Duodenal mucosa (tissue), 2 donors: Measurements from ENCODE around the gene HAT1.

Experiments
- H3K27ac ChIP-seq: one replicate; pipeline ENCODE4 v1.7.0; 2013; ENCODE audit warnings: low read depth, low read length
- H3K27me3 ChIP-seq, 2 donors: one replicate each; pipeline ENCODE4 v1.7.0; 2013; ENCODE audit warnings: low read length in 2 of 2, control low read depth in 1 of 2; ENCODE audit not compliant: insufficient read depth in 2 of 2, control insufficient read depth in 1 of 2
- H3K36me3 ChIP-seq, 2 donors: one replicate each; pipeline ENCODE4 v1.7.0; 2013; ENCODE audit warnings: low read length in 2 of 2, control low read depth in 1 of 2; ENCODE audit not compliant: insufficient read depth in 2 of 2, control insufficient read depth in 1 of 2
- H3K4me1 ChIP-seq, 2 donors: one replicate each; pipeline ENCODE4 v1.7.0; 2013; ENCODE audit warnings: low read length in 2 of 2, control low read depth in 1 of 2; ENCODE audit not compliant: insufficient read depth in 2 of 2, control insufficient read depth in 1 of 2
- H3K4me3 ChIP-seq, 2 donors: one replicate each; pipeline ENCODE4 v1.7.0; 2013; ENCODE audit warnings: low read length in 2 of 2, low read depth in 1 of 2
- H3K9ac ChIP-seq, 2 donors: one replicate each; pipeline ENCODE4 v1.7.0; 2013; ENCODE audit warnings: low read length in 2 of 2, low read depth in 1 of 2
- H3K9me3 ChIP-seq, 2 donors: one replicate each; pipeline ENCODE4 v1.7.0; 2013; ENCODE audit warnings: low read length in 2 of 2, control low read depth in 1 of 2; ENCODE audit not compliant: control insufficient read depth in 1 of 2

HAT1 gene

DNA sequence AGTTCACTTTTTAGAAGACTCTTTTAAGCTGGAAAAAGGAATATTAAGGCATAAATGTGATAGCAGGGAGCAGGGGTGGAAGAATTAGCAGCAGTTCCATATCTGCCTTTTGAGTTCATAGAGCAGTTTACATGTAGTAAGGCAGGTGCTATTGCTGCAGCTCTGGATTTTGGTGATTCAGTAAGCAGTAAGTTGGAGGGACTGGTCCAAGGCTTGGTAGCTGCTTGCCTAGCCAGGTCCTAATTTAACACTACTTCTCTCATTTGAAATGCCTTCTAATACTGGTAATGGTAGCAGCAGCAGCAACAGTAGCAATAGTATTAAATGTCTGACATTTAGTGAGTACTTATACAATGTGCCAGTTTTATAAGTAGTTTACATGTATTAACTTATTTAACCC lies 30.0 kb downstream of the HAT1 start:
- H3K9ac ChIP-seq, result no peak overlapping the region
- H3K27me3 ChIP-seq, result no peaks in the 10 kb centered on the region

DNA sequence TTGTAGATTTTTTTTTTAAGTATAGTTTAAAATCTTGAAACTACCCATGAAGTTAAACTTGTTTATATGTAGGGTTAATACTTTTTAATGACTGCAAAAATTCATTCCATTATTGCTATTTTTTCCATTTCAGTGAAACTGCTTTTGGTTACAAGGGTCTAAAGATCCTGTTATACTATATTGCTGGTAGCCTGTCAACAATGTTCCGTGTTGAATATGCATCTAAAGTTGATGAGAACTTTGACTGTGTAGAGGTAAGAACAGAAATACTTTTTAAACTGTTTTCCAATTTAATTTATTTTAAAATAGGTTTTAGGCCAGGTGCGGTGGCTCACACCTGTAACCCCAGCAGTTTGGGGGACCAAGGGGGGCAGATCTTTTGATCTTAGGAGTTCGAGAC lies 30.5 kb downstream of the HAT1 start:
- no peaks in the 10 kb centered on the region for H3K4me1 ChIP-seq
- no peak overlapping the region for H3K27ac ChIP-seq
- H3K27me3 ChIP-seq, result no peaks in the 10 kb centered on the region
- no peak overlapping the region for H3K9ac ChIP-seq
- H3K9me3 ChIP-seq, result no peaks in the 10 kb centered on the region
- no peak overlapping the region for H3K4me3 ChIP-seq
- H3K36me3 ChIP-seq, result peaks cover 0 to 8% of the 10 kb centered on the region in 2 donors

More for the DNA sequence above, 30.0 kb downstream of the HAT1 start:
- no peak overlapping the region for H3K4me3 ChIP-seq
- H3K9me3 ChIP-seq, result no peaks in the 10 kb centered on the region
- no peak overlapping the region for H3K27ac ChIP-seq
- peaks cover 0 to 8% of the 10 kb centered on the region in 2 donors for H3K36me3 ChIP-seq
- no peaks in the 10 kb centered on the region for H3K4me1 ChIP-seq

DNA sequence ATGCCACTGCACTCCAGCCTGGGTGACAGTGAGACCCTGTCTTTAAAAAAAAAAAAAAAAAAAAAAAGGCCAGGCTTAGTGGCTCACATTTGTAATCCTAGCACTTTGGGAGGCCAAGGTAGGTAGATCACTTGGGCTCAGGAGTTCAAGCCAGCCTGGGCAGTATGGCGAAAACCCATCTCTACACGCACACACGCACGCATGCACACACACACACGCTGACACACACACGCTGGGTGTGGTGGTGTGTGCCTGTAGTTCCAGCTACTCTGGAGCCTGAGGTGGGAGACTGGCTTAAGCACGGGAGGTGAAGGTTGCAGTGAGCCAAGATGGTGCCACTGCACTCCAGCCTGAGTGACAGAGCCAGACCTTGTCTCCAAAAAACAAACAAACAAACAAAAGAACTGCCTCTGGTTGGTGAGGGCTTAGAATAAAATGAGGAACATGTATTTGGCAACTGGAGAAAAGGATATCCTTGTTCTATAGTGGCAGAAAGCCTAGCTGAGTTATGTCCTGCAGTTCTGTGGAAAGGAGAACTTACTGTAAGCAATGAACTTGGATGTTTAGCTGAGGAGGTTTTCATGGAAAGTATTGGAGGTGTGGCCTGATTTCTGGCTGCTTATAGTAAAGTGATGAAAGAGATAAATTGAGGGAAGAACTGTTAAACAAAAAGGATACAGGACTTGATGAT lies 34.0 kb downstream of the HAT1 start:
- H3K27ac ChIP-seq, result no peak overlapping the region
- H3K9me3 ChIP-seq, result no peaks in the 10 kb centered on the region
- no peaks in the 10 kb centered on the region for H3K27me3 ChIP-seq

DNA sequence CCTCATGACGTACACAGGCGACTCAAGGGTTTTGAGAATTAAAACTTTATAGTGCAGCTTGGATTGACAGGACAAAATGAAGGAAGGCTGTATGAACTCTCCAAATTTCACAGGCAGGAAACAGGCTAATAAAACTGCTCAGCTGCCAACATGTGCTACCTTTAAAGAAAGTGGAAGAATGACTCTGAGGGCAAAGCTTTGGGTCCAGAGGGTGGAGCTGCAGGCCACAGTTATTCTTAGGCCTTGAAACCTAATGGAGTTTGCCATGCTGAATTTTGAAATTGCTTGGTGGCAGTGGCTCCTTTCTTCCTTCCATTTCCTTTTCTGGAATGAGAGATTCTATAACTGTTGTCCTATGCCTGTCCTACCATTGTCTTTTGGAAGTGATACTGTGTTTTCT lies 34.8 kb downstream of the HAT1 start:
- Histone ChIP-seq H3K36me3 (peaks cover 0 to 8% of the 10 kb centered on the region in 2 donors), H3K4me3 (no peak overlapping the region), H3K4me1 (no peaks in the 10 kb centered on the region), H3K9me3 (no peaks in the 10 kb centered on the region), H3K27me3 (no peaks in the 10 kb centered on the region), H3K27ac (no peak overlapping the region), H3K9ac (no peak overlapping the region)

More for the DNA sequence above, 34.0 kb downstream of the HAT1 start:
- Histone ChIP-seq H3K4me1 (no peaks in the 10 kb centered on the region), H3K36me3 (peaks cover 0 to 8% of the 10 kb centered on the region in 2 donors), H3K9ac (no peak overlapping the region), H3K4me3 (no peak overlapping the region)

DNA sequence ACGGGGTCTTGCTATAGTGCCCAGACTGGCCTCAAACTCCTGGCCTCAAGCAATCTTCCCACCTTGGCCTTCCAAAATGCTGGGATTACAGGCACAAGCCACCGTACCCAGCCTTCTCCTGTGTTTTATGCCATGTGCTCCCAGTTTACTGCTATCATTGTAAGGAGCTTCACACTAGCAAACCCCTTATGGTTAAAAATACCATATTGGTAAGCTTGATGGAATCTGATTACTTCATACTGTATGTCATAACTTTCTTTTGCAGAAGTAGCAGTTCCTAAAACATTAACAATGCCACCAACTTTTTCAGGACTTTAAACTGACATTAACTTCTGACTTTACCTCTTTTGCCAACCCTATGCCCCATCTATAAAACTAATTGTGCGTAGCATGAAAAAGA lies 36.2 kb downstream of the HAT1 start:
- no peaks in the 10 kb centered on the region for H3K4me1 ChIP-seq
- no peaks in the 10 kb centered on the region for H3K9me3 ChIP-seq
- peaks cover 0 to 8% of the 10 kb centered on the region in 2 donors for H3K36me3 ChIP-seq
- H3K27me3 ChIP-seq, result no peaks in the 10 kb centered on the region
- H3K9ac ChIP-seq, result no peak overlapping the region
- no peak overlapping the region for H3K4me3 ChIP-seq
- no peak overlapping the region for H3K27ac ChIP-seq

DNA sequence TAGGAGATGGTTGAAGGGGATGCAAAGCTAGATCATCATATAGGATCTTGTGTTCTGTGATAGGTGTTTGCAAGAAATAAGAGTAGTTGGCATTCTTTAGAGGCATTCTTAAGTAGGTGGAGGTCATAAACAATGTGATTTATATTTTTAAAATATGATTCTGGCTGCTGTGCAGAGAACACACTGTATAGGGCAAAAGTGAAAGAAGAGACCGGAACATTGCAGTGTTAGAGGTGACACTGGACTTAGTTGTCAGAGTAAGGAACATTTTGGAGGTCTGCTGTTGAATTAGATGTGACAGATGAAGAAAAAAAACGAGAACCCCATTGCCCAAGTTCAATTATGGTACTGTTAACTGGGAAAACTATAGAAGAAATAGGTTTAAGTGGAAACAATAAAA lies 37.7 kb downstream of the HAT1 start:
- Histone ChIP-seq H3K4me1 (no peaks in the 10 kb centered on the region), H3K9ac (no peak overlapping the region), H3K27me3 (no peaks in the 10 kb centered on the region), H3K4me3 (no peak overlapping the region), H3K9me3 (no peaks in the 10 kb centered on the region), H3K27ac (no peak overlapping the region), H3K36me3 (peaks cover 0 to 8% of the 10 kb centered on the region in 2 donors)

DNA sequence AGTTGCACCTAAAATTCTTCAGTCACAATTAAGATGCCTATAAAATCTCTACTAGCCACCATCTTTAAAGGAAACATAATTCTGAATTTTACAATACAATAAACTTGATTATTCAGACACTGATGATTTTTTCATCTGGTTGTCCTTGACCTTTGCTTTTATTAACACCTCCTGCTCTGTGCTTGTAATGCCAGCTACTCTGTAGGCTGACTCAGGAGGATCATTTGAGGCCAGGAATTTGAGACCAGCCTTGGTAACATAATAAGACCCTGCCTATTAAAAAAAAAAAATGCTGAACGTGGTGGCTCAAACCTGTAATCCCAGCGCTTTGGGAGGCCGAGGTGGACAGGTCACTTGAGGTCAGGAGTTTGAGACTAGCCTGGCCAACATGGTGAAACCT lies 38.3 kb downstream of the HAT1 start:
- Histone ChIP-seq H3K27ac (no peak overlapping the region), H3K36me3 (peaks cover 0 to 13% of the 10 kb centered on the region in 2 donors), H3K9me3 (no peaks in the 10 kb centered on the region), H3K9ac (no peak overlapping the region), H3K27me3 (no peaks in the 10 kb centered on the region), H3K4me1 (no peaks in the 10 kb centered on the region), H3K4me3 (no peak overlapping the region)

DNA sequence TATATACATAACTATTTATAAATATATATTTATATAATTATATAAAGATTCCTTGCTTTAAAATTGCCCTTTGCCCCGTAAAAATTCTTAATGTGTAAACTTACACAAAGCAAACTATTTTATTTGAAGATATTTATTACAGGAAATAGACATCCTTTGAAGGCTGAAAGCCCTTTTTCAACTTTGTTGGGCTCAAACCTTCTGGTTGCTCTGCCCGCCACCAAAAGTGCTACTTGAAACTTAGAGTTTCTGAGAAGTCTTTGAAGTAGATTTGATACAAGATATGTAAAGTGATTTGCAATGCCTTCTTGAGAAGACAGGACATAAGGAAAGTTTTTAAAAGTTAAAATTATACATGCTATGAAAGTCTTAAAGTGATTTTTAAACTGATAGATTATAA lies 40.9 kb downstream of the HAT1 start:
- H3K4me3 ChIP-seq, result no peak overlapping the region
- H3K27me3 ChIP-seq, result no peaks in the 10 kb centered on the region
- H3K36me3 ChIP-seq, result peaks cover 5 to 23% of the 10 kb centered on the region in 2 donors
- H3K9ac ChIP-seq, result no peak overlapping the region
- H3K9me3 ChIP-seq, result no peaks in the 10 kb centered on the region
- no peak overlapping the region for H3K27ac ChIP-seq
- H3K4me1 ChIP-seq, result no peaks in the 10 kb centered on the region

DNA sequence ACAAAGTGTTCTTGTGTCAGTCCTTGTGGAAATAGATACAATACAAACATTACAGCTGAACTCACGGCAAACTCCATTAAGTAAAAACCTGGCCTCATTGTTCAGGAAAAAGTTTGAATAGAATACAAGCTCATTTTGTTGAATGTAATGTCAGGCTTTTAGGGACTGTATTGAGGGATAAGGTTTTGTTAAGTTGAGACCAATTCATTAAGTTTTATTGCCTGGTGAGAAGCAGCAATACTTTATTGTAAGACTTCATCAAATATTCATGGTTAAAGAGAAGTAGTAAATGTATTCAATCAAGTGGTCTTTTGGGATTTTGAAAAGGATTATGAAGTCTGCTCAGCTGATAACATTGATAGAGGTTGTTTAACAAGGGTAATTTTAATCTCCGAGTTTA lies 42.0 kb downstream of the HAT1 start:
- H3K9me3 ChIP-seq, result no peaks in the 10 kb centered on the region
- H3K4me3 ChIP-seq, result no peak overlapping the region
- no peaks in the 10 kb centered on the region for H3K4me1 ChIP-seq
- no peaks in the 10 kb centered on the region for H3K27me3 ChIP-seq
- peaks cover 5 to 24% of the 10 kb centered on the region in 2 donors for H3K36me3 ChIP-seq
- no peak overlapping the region for H3K9ac ChIP-seq
- no peak overlapping the region for H3K27ac ChIP-seq

DNA sequence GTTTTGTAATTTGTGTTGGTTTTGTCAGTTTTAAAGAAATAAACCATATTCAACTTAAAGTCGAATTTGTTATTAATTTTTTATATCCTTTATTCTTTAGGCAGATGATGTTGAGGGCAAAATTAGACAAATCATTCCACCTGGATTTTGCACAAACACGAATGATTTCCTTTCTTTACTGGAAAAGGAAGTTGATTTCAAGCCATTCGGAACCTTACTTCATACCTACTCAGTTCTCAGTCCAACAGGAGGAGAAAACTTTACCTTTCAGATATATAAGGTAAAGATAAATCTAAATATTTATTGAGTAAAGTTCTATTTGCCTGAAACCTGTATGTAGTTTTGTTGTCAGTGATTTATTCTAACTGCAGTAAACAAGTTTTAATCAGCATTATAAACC lies 43.0 kb downstream of the HAT1 start:
- Histone ChIP-seq H3K4me1 (no peaks in the 10 kb centered on the region), H3K27ac (no peak overlapping the region), H3K27me3 (no peaks in the 10 kb centered on the region), H3K9ac (no peak overlapping the region), H3K9me3 (no peaks in the 10 kb centered on the region), H3K36me3 (peaks cover 5 to 24% of the 10 kb centered on the region in 2 donors), H3K4me3 (no peak overlapping the region)
